Measurements from ENCODE around the gene RAB5A. TPM values are rescaled to one million over a fixed set of nuclear protein-coding genes. Genes with fewer than 3 reads are reported as not detected.

RAB5A gene
- total RNA-seq, 1 donor from 2014 or later, result 45.2 TPM

DNA sequence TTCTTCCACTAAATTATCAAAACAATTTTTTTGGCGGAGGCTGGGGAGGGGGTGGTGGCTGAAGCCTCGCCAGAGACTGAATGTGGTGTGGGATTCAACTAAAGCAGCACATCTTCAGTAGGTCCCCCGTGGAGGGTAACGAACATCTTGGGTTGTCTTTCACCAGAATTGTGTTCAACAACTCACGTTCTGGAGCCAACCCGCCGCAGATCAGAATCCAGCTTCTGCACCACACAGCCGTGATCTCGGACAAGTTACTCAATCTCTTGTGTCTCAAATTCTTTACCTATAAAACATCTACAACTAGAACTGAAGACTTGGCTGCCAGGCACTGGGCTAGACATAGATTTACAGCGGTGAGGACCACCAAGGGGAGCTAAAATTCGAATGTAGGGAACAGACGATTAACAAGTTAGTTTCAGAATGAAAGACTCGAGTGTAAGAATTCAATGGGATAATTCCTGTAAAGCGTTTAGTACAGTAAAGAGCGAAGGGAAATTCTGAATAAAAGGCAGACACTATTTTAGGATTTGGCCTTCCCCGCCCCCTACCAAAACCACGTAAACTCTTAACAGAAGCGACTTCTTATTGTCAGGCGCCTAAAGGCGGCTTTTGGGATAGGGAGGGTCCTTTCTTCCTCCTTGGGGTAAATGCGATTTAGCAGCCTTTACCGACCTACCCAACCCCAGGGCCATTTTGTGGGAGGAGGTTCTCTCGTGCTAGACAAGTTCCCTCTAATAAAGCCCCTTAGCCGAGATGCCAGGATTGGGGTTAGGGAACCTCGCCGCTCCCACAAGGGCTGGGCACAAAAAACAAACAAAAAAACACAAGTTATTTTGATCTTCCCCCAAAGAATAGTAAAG, 697 bp upstream of the RAB5A start:
- ATAC-seq (ENCODE audit: low read depth), result peak; percentile 9
- POLR2A ChIA-PET, result interaction anchor here (0.6 to 1.6 kb wide), 5 partner anchors 52 to 240 kb away, joined by 3 to 6 read pairs (median 5); partner anchors contain the start of gene SGO1
- DNase-seq, result no peak
- no peaks in the 10 kb centered on the region for H3K9me3 Mint-ChIP-seq
- H3K36me3 Mint-ChIP-seq (ENCODE audit: low read depth), result peaks cover 22% of the 10 kb centered on the region
- CTCF ChIA-PET, result interaction anchor here (1.4 kb wide), 1 partner anchor 240 kb away, joined by 3 read pairs; the partner anchor contains the start of gene SGO1
- H3K4me3 Mint-ChIP-seq, result peak overlapping the region; percentile 94
- H3K4me1 Mint-ChIP-seq, result peaks cover 44% of the 10 kb centered on the region
- intact Hi-C loops (cut with micrococcal nuclease), result loop anchor here (2.0 to 10.0 kb wide), 4 partner anchors 59 to 1521 kb away; partner anchors contain the start of gene SATB1
- no peaks in the 10 kb centered on the region for H3K27me3 Mint-ChIP-seq
- TF ChIP-seq CTCF (IDR thresholded peaks at IDR 0.05), result no peak
- H3K27ac Mint-ChIP-seq, result peak overlapping the region; percentile 96

DNA sequence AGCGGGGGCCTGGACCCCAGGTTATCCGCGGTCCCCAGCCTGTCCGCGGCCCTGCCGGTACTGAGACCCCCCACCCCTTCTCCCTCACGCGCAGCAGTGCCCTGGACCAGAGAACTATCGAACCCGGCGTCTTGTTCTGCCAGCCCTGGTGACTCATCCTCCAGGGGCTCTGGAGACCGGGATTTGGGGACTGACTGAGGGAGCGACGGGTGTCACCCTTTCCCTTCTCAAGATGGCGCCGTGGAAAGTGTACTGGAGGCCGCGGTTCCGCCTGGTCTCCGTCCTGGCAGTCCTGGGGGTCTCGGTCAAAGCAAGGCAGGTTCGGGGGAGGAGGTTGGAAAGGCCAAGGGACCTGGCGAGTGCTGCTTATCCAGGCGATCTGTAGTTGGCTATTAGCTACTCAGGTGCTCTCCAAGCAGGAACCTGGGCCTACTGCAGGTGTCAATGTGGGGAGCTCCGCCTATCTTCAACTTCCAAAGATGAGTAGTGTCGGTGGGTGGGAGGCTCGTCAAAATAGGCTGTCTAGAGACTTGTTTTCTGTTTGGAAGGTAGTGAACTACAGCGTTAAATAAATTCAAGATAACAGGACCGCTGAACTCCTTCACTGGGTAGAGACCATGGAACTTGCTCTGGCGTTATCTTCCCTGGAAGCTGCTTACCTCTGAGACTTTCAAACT, 790 bp downstream of the RAB5A start:
- ChIA-PET CTCF (no interaction called here), POLR2A (interaction anchor here (0.6 to 1.8 kb wide), 8 partner anchors 21 to 239 kb away, joined by 3 to 7 read pairs (median 3); partner anchors contain the start of genes KAT2B and SGO1)
- intact Hi-C loops (cut with micrococcal nuclease), result loop anchor here (1.0 to 10.0 kb wide), 11 partner anchors 9 to 1523 kb away; partner anchors contain the start of genes KAT2B, SATB1 and SGO1

GRCh38 chr3:19948226-19948591, 1.3 kb downstream of the RAB5A start:
- H3K9me3 Mint-ChIP-seq, result no peaks in the 10 kb centered on the region
- peak overlapping the region; percentile 94 for H3K4me3 Mint-ChIP-seq
- H3K4me1 Mint-ChIP-seq, result peaks cover 49% of the 10 kb centered on the region
- DNase-seq, result no peak
- no peak for ATAC-seq (ENCODE audit: low read depth)
- peak overlapping the region; percentile 96 for H3K27ac Mint-ChIP-seq
- no peak for TF ChIP-seq CTCF (IDR thresholded peaks at IDR 0.05)
- intact Hi-C loops (cut with micrococcal nuclease), result loop anchor here (1.0 to 10.0 kb wide), 4 partner anchors 8 to 1523 kb away; partner anchors contain the start of gene SATB1
- peaks cover 37% of the 10 kb centered on the region for H3K36me3 Mint-ChIP-seq (ENCODE audit: low read depth)
- POLR2A ChIA-PET, result interaction anchor here (0.6 to 1.8 kb wide), 6 partner anchors 92 to 238 kb away, joined by 3 to 7 read pairs (median 3); partner anchors contain the start of genes KAT2B and SGO1
- H3K27me3 Mint-ChIP-seq, result no peaks in the 10 kb centered on the region
- CTCF ChIA-PET, result no interaction called here

More for the DNA sequence above, 790 bp downstream of the RAB5A start:
- H3K36me3 Mint-ChIP-seq (ENCODE audit: low read depth), result peaks cover 34% of the 10 kb centered on the region
- H3K27ac Mint-ChIP-seq, result peak overlapping the region; percentile 96
- H3K4me1 Mint-ChIP-seq, result peaks cover 49% of the 10 kb centered on the region
- ATAC-seq (ENCODE audit: low read depth) (peak; percentile 6), DNase-seq (peak; percentile 51)
- no peaks in the 10 kb centered on the region for H3K27me3 Mint-ChIP-seq
- no peak for TF ChIP-seq CTCF (IDR thresholded peaks at IDR 0.05)
- peak overlapping the region; percentile 94 for H3K4me3 Mint-ChIP-seq
- no peaks in the 10 kb centered on the region for H3K9me3 Mint-ChIP-seq

- CTCF ChIA-PET, result no interaction called here
These were observed 3.4 kb downstream of the RAB5A start for GRCh38 chr3:19950316-19950715.

More at GRCh38 chr3:19950316-19950715, 3.4 kb downstream of the RAB5A start:
- Mint-ChIP-seq H3K27ac (no peak overlapping the region), H3K27me3 (no peaks in the 10 kb centered on the region), H3K9me3 (no peaks in the 10 kb centered on the region), H3K4me1 (peaks cover 50% of the 10 kb centered on the region), H3K36me3 (ENCODE audit: low read depth) (peaks cover 54% of the 10 kb centered on the region), H3K4me3 (no peak overlapping the region)
- POLR2A ChIA-PET, result no interaction called here
- no peak for ATAC-seq (ENCODE audit: low read depth)
- no peak for DNase-seq
- no peak for TF ChIP-seq CTCF (IDR thresholded peaks at IDR 0.05)
- intact Hi-C loops (cut with micrococcal nuclease), result no loop called here

Measured in activated B cell treated with CpG ODN at 0.5 μM for 24 hours (primary cell).